Liver (tissue), 9 donors: Measurements from ENCODE around the gene RAD51. TPM values are rescaled to one million over a fixed set of nuclear protein-coding genes. Genes with fewer than 3 reads are reported as not detected.

Source experiments
- DNase-seq: peaks from one replicate; pipeline ENCODE4 v3.0.0-alpha.2; 2017; ENCODE audit warnings: low spot score
- H3K27ac ChIP-seq, 2 donors: one replicate each; pipeline ENCODE4 v1.7.0; 2013; ENCODE audit warnings: inconsistent platforms in 2 of 2, low read length in 2 of 2, control low read depth in 1 of 2, low read depth in 1 of 2, mild to moderate bottlenecking in 1 of 2
- H3K27me3 ChIP-seq, 4 donors: one replicate each; pipeline versions ENCODE4 v1.6.1 to v1.7.0; 2013; ENCODE audit warnings: low read length in 3 of 4, inconsistent platforms in 1 of 4, mild to moderate bottlenecking in 1 of 4, moderate library complexity in 1 of 4; ENCODE audit not compliant: control insufficient read depth in 4 of 4, insufficient read depth in 4 of 4
- H3K36me3 ChIP-seq, 4 donors: one replicate each; pipeline versions ENCODE4 v1.6.1 to v1.7.0; 2013; ENCODE audit warnings: low read length in 3 of 4, mild to moderate bottlenecking in 3 of 4, low read depth in 1 of 4, moderate library complexity in 1 of 4; ENCODE audit not compliant: control insufficient read depth in 4 of 4, insufficient read depth in 3 of 4
- H3K4me1 ChIP-seq, 4 donors: one replicate each; pipeline versions ENCODE4 v1.6.1 to v1.7.0; 2013; ENCODE audit warnings: low read length in 3 of 4, mild to moderate bottlenecking in 3 of 4, moderate library complexity in 1 of 4; ENCODE audit not compliant: control insufficient read depth in 4 of 4, insufficient read depth in 4 of 4
- H3K4me3 ChIP-seq, 3 donors: one replicate each; pipeline versions ENCODE4 v1.6.1 to v1.7.0; 2013; ENCODE audit warnings: low read length in 3 of 3, control low read depth in 1 of 3, low read depth in 1 of 3, mild to moderate bottlenecking in 1 of 3
- H3K9ac ChIP-seq, 2 donors: one replicate each; pipeline ENCODE4 v1.7.0; 2013; ENCODE audit warnings: low read length in 2 of 2, mild to moderate bottlenecking in 2 of 2, moderate library complexity in 2 of 2, control low read depth in 1 of 2, low read depth in 1 of 2
- H3K9me3 ChIP-seq, 4 donors: one replicate each; pipeline versions ENCODE4 v1.6.1 to v1.7.0; 2013; ENCODE audit warnings: low read length in 3 of 4; ENCODE audit not compliant: control insufficient read depth in 4 of 4
- ATF3 ChIP-seq: IDR thresholded peaks from 2 replicates; pipeline ENCODE4 v1.6.1; 2016; ENCODE audit warnings: antibody characterized with exemption
- EGR1 ChIP-seq, 2 donors: IDR thresholded peaks; 2 replicates each; pipeline ENCODE4 v1.6.1; 2016 to 2018; ENCODE audit warnings: antibody characterized with exemption in 2 of 2, low read depth in 2 of 2
- FOXA1 ChIP-seq: IDR thresholded peaks from 2 replicates; pipeline ENCODE4 v1.6.1; 2016; ENCODE audit warnings: antibody characterized with exemption
- FOXA2 ChIP-seq: IDR thresholded peaks from 2 replicates; pipeline ENCODE4 v1.6.1; 2016; ENCODE audit warnings: antibody characterized with exemption
- GABPA ChIP-seq, 2 donors: IDR thresholded peaks in 1 of 2; conservative IDR thresholded peaks in 1 of 2; 2 replicates each; pipeline ENCODE4 v1.6.1; 2016; ENCODE audit warnings: antibody characterized with exemption in 2 of 2, mild to moderate bottlenecking in 1 of 2, moderate library complexity in 1 of 2
- HNF4A ChIP-seq, 2 donors: conservative IDR thresholded peaks; 2 replicates each; pipeline ENCODE4 v1.6.1; 2016; ENCODE audit warnings: antibody characterized with exemption in 2 of 2, mild to moderate bottlenecking in 2 of 2
- HNF4G ChIP-seq: IDR thresholded peaks from 2 replicates; pipeline ENCODE4 v1.6.1; 2016; ENCODE audit warnings: antibody characterized with exemption
- JUND ChIP-seq, 2 donors: IDR thresholded peaks; 2 replicates each; pipeline ENCODE4 v1.6.1; 2016; ENCODE audit warnings: antibody characterized with exemption in 2 of 2
- MAX ChIP-seq: IDR thresholded peaks from 2 replicates; pipeline ENCODE4 v1.6.1; 2016; ENCODE audit warnings: antibody characterized with exemption
- NR2F2 ChIP-seq: IDR thresholded peaks from 2 replicates; pipeline ENCODE4 v1.6.1; 2016; ENCODE audit warnings: antibody characterized with exemption
- RAD21 ChIP-seq, 2 donors: IDR thresholded peaks; 2 replicates each; pipeline ENCODE4 v1.6.1; 2016; ENCODE audit warnings: antibody characterized with exemption in 2 of 2, mild to moderate bottlenecking in 2 of 2
- REST ChIP-seq: IDR thresholded peaks from 2 replicates; pipeline ENCODE4 v1.6.1; 2016; ENCODE audit warnings: antibody characterized with exemption, mild to moderate bottlenecking
- RXRA ChIP-seq, 2 donors: IDR thresholded peaks; 2 replicates each; pipeline ENCODE4 v1.6.1; 2017 to 2018; ENCODE audit warnings: antibody characterized with exemption in 2 of 2, mild to moderate bottlenecking in 1 of 2
- SP1 ChIP-seq: IDR thresholded peaks from 2 replicates; pipeline ENCODE4 v1.6.1; 2018; ENCODE audit warnings: antibody characterized with exemption, mild to moderate bottlenecking
- TAF1 ChIP-seq: conservative IDR thresholded peaks from 2 replicates; pipeline ENCODE4 v1.6.1; 2016; ENCODE audit warnings: antibody characterized with exemption, mild to moderate bottlenecking
- YY1 ChIP-seq: IDR thresholded peaks from 2 replicates; pipeline ENCODE4 v1.6.1; 2016; ENCODE audit warnings: antibody characterized with exemption, mild to moderate bottlenecking
- WGBS: extraction: QIAGEN DNeasy Blood & Tissue Kit; methylation state at CpG from one replicate; pipeline ENCODE4 v1.1.7; 2013; 5-methylcytosine and 5-hydroxymethylcytosine counted together
- polyA plus RNA-seq, 2 donors: library from polyadenylated mRNA; stranded (reverse) in 1 of 2; unstranded in 1 of 2; fragments of 200-250 nt in 1 of 2; fragments of >200 nt in 1 of 2; fragmentation: Nextera tagmentation in 1 of 2; extraction: Ambion mirVana in 1 of 2; gene quantifications; one replicate each; pipeline versions ENCODE4 v1.2.1 to v1.2.3, GENCODE V29; 2013 to 2015
- total RNA-seq, 2 donors: library from RNA; depleted of rRNA; stranded (reverse); fragments of >200 nt; gene quantifications; one replicate each; pipeline ENCODE4 v1.2.3, GENCODE V29; 2014
- TF ChIP-seq, protein P1 (sequence below): IDR thresholded peaks from 2 replicates; pipeline ENCODE4 v1.6.1; 2016; ENCODE audit warnings: antibody characterized with exemption
- TF ChIP-seq, protein P2 (sequence below): fragments of 150-350 bp; IDR thresholded peaks from 2 replicates; pipeline ENCODE4 v1.5.1; 2017; ENCODE audit warnings: improper control_type of control experiment, low read depth, low read length; ENCODE audit not compliant: missing input control
- donor health status: healthy.
- donor health status: healthy.
- donor health status: healthy.
- donor health status: healthy.
- donor health status: healthy.

Gene RAD51
- total and polyA plus RNA-seq, 4 donors, result 0.25 to 11.3 (median 0.69) TPM

GRCh38 chr15:40762919-40763800, 68.2 kb downstream of the RAD51 start:
- peak overlapping the region; percentile 54 to 93 (median 78) for H3K4me3 ChIP-seq
- peaks cover 6 to 32% (median 18%) of the 10 kb centered on the region in 4 donors for H3K4me1 ChIP-seq
- no peaks in the 10 kb centered on the region for H3K27me3 ChIP-seq
- peak overlapping the region; percentile 89 to 93 for H3K27ac ChIP-seq
- H3K36me3 ChIP-seq, result peaks cover 0 to 16% (median 5%) of the 10 kb centered on the region in 4 donors
- no peaks in the 10 kb centered on the region for H3K9me3 ChIP-seq
- WGBS, result 29% methylated on average over 55 of the region's 55 CpGs
- TF ChIP-seq, protein P1, sequence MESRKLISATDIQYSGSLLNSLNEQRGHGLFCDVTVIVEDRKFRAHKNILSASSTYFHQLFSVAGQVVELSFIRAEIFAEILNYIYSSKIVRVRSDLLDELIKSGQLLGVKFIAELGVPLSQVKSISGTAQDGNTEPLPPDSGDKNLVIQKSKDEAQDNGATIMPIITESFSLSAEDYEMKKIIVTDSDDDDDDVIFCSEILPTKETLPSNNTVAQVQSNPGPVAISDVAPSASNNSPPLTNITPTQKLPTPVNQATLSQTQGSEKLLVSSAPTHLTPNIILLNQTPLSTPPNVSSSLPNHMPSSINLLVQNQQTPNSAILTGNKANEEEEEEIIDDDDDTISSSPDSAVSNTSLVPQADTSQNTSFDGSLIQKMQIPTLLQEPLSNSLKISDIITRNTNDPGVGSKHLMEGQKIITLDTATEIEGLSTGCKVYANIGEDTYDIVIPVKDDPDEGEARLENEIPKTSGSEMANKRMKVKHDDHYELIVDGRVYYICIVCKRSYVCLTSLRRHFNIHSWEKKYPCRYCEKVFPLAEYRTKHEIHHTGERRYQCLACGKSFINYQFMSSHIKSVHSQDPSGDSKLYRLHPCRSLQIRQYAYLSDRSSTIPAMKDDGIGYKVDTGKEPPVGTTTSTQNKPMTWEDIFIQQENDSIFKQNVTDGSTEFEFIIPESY, result no peak
- no peak for TF ChIP-seq TAF1
- TF ChIP-seq EGR1 (IDR thresholded peaks at IDR 0.05; ENCODE audit: low read depth in 2 of 2), result peak in 1 of 2 donors; percentile 35
- peak in 1 of 2 donors; percentile 76 for TF ChIP-seq HNF4A (conservative IDR thresholded peaks at IDR 0.05)
- TF ChIP-seq RAD21 (IDR thresholded peaks at IDR 0.05), result no peak
- TF ChIP-seq MAX, result peak; percentile 85
- TF ChIP-seq YY1, result peak; percentile 47
- no peak for TF ChIP-seq FOXA1
- TF ChIP-seq RXRA (IDR thresholded peaks at IDR 0.05), result peak in 1 of 2 donors; percentile 38
- DNase-seq, result peak; percentile 79
- peak overlapping the region; percentile 41 to 88 for H3K9ac ChIP-seq

DNA sequence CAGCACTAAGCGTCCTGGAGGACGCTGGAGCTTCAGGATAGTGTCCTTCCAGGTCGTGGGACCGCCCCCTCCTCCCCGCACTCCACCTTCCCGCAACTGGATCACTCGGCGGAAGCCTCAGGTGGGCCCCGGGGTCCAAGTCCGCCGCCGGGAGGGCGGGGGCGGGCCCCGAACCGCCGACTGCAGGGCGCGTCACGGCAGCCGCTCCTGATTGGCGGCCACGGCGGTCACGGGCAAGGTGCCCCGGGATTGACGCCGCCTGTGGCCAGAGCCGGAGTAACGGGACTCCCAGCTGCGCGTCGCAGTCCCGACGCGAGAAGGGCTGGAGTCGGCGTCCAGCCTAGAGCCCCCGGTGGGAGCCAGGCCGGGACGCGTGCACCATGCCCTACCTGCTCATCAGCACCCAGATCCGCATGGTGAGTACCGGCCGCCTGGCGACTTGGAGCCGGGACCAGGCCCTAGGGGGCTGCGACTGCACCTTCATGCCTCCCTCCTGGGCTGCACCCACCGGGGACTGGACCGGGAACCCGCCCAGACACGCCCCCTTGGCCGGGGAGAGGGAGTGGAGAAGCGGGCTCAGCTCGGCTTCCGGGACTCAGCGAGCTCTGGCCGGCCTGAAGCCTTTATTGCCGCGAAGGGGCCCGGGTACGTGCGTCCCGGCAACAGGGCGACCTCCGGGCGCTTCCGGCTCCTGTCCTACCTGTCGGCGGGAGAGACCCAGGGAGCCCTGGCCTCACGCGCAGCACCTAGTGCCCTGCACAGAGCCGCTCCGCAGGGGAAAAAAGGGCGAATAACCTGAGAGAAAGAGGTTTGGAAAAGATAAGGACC, 69.0 kb downstream of the RAD51 start, which contains the start of gene GCHFR:
TSS of gene GCHFR (plus strand) at position 268 of the 828 bp plus-strand sequence. CDS start at position 381, 113 bp downstream.
- Histone ChIP-seq H3K4me3 (peak within 1 kb of the TSS; percentile 54 to 93 (median 78)), H3K36me3 (peaks cover 0 to 18% (median 5%) of the 10 kb centered on the region in 4 donors), H3K4me1 (peaks cover 6 to 38% (median 22%) of the 10 kb centered on the region in 4 donors), H3K9me3 (no peaks in the 10 kb centered on the region), H3K27me3 (no peaks in the 10 kb centered on the region), H3K27ac (peak within 1 kb of the TSS; percentile 89 to 93), H3K9ac (peak within 1 kb of the TSS; percentile 82 to 88)
- peak; percentile 80 for DNase-seq
- under 1% methylated on average over 75 of the region's 75 CpGs for WGBS
- TF ChIP-seq HNF4G, result peak; percentile 57
- no peak for TF ChIP-seq MAX
- TF ChIP-seq, protein P2, sequence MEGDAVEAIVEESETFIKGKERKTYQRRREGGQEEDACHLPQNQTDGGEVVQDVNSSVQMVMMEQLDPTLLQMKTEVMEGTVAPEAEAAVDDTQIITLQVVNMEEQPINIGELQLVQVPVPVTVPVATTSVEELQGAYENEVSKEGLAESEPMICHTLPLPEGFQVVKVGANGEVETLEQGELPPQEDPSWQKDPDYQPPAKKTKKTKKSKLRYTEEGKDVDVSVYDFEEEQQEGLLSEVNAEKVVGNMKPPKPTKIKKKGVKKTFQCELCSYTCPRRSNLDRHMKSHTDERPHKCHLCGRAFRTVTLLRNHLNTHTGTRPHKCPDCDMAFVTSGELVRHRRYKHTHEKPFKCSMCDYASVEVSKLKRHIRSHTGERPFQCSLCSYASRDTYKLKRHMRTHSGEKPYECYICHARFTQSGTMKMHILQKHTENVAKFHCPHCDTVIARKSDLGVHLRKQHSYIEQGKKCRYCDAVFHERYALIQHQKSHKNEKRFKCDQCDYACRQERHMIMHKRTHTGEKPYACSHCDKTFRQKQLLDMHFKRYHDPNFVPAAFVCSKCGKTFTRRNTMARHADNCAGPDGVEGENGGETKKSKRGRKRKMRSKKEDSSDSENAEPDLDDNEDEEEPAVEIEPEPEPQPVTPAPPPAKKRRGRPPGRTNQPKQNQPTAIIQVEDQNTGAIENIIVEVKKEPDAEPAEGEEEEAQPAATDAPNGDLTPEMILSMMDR, result peak; percentile 43
- no peak for TF ChIP-seq ATF3
- TF ChIP-seq NR2F2, result no peak
- TF ChIP-seq FOXA2, result no peak
- TF ChIP-seq JUND (IDR thresholded peaks at IDR 0.05), result no peak
- TF ChIP-seq GABPA (IDR thresholded peaks at IDR 0.05 in 1 of 2, conservative IDR thresholded peaks at IDR 0.05 in 1 of 2), result no peak
- TF ChIP-seq REST, result no peak
- no peak for TF ChIP-seq TAF1
- TF ChIP-seq RXRA (IDR thresholded peaks at IDR 0.05), result no peak
- TF ChIP-seq, protein P1, result no peak
- no peak for TF ChIP-seq FOXA1
- peak in 1 of 2 donors; percentile 64 for TF ChIP-seq EGR1 (IDR thresholded peaks at IDR 0.05; ENCODE audit: low read depth in 2 of 2)
- peak; percentile 51 for TF ChIP-seq YY1
- TF ChIP-seq RAD21 (IDR thresholded peaks at IDR 0.05), result peak in 1 of 2 donors; percentile 4
- peak; percentile 67 for TF ChIP-seq SP1
- peak; percentile 53 to 68 for TF ChIP-seq HNF4A (conservative IDR thresholded peaks at IDR 0.05)
